Endothelial cell of umbilical vein (primary cell): ENCODE measurements around the gene EEA1.

Experiments used
- CTCF ChIP-seq, 2 donors: IDR thresholded peaks; 1 replicate in 1 of 2; 2 replicates in 1 of 2; pipeline ENCODE4 v1.5.1; 2011; ENCODE audit warnings: low read length in 2 of 2, mild to moderate bottlenecking in 2 of 2, moderate library complexity in 2 of 2, control low read depth in 1 of 2, inconsistent platforms in 1 of 2, low read depth in 1 of 2; ENCODE audit not compliant: insufficient read depth in 1 of 2; ENCODE audit errors: extremely low read depth in 1 of 2
- EZH2 ChIP-seq: IDR thresholded peaks from 2 replicates; pipeline ENCODE4 v1.6.1; 2012; ENCODE audit warnings: borderline replicate concordance, low read depth, mild to moderate bottlenecking, moderate library complexity, low read length, inconsistent platforms; ENCODE audit not compliant: severe bottlenecking
- FOS ChIP-seq: IDR thresholded peaks from 2 replicates; pipeline ENCODE4 v1.6.1; 2011; ENCODE audit warnings: mild to moderate bottlenecking, low read length, moderate library complexity, borderline replicate concordance; ENCODE audit not compliant: insufficient read depth
- MAX ChIP-seq: IDR thresholded peaks from 2 replicates; pipeline ENCODE4 v1.6.1; 2011; ENCODE audit not compliant: insufficient read depth, insufficient read length
- MYC ChIP-seq: IDR thresholded peaks from one replicate; pipeline ENCODE4 v1.6.1; 2011; ENCODE audit warnings: mild to moderate bottlenecking, low read depth, low read length
- POLR2A ChIP-seq: IDR thresholded peaks from 2 replicates; pipeline ENCODE4 v1.6.1; 2012; ENCODE audit warnings: low read depth, mild to moderate bottlenecking, control low read depth, low read length
- POLR2AphosphoS5 ChIP-seq: IDR thresholded peaks from 2 replicates; pipeline ENCODE4 v1.6.1; 2012; ENCODE audit warnings: low read depth, mild to moderate bottlenecking, control low read depth, low read length, moderate library complexity; ENCODE audit not compliant: insufficient read depth

GRCh38 chr12:92879698-92880322 lies 49.3 kb downstream of the EEA1 start:
- TF ChIP-seq CTCF (IDR thresholded peaks at IDR 0.05; ENCODE audit: extremely low read depth in 1 of 2, insufficient read depth in 1 of 2, low read depth in 1 of 2, low read length in 2 of 2) (no peak), POLR2AphosphoS5 (no peak), EZH2 (no peak), MAX (no peak), MYC (no peak), POLR2A (no peak), FOS (no peak)
